Endothelial cell of umbilical vein (primary cell): Measurements from ENCODE around the gene NXT1. TPM values are rescaled to one million over a fixed set of nuclear protein-coding genes. Genes with fewer than 3 reads are reported as not detected.
"Not testable (repeated sequence)": the region's sequence is repeated elsewhere in the genome, so short reads cannot be mapped to it uniquely, and the experiment has no call there.

Experiments
- BruUV-seq: library from RNA; stranded (reverse); fragments of 400-500 nt; replicated peaks from 2 replicates; lab custom pipeline; 2021; lab: Mats Ljungman, UMichigan
- CTCF ChIA-PET: fragments of 300-600, 350-600 bp; sonication (Branson Sonifier 250); formaldehyde crosslinking; loops from one replicate; lab custom pipeline; 2021; ENCODE audit warnings: antibody characterized with exemption, inconsistent platforms; lab: Charles Lee
- POLR2A ChIA-PET: fragments of 300-600, 350-600 bp; sonication (Branson Sonifier 250); formaldehyde crosslinking; loops from one replicate; lab custom pipeline; 2021; ENCODE audit warnings: antibody characterized with exemption, inconsistent platforms; lab: Charles Lee
- DNase-seq: peaks from one replicate; pipeline ENCODE4 v3.0.0-alpha.2; 2011; ENCODE audit warnings: low read depth, low spot score
- FAIRE-seq: peaks from 2 replicates; lab custom pipeline; 2011; peaks lifted over from hg19 to GRCh38; lab: Jason Lieb, UNC
- H2AFZ ChIP-seq: 2 replicates; pipeline ENCODE4 v1.6.0; 2012; ENCODE audit warnings: low read depth, low read length, control low read depth, inconsistent platforms
- H3K27ac ChIP-seq: 2 replicates; pipeline ENCODE4 v1.5.1; 2011; ENCODE audit warnings: low read depth, mild to moderate bottlenecking, control low read depth, low read length, moderate library complexity; ENCODE audit not compliant: insufficient read depth
- H3K27me3 ChIP-seq, 2 experiments: 2 replicates each; pipeline versions ENCODE4 v1.6.0 to v1.6.1; 2011; ENCODE audit warnings: low read length in 2 of 2, mixed read lengths in 1 of 2; ENCODE audit not compliant: control insufficient read depth in 2 of 2, insufficient read depth in 2 of 2
- H3K36me3 ChIP-seq, 2 experiments: 2 replicates in 1 of 2; 3 replicates in 1 of 2; pipeline ENCODE4 v1.5.1; 2011; ENCODE audit warnings: low read length in 2 of 2, mild to moderate bottlenecking in 1 of 2, moderate library complexity in 1 of 2; ENCODE audit not compliant: control insufficient read depth in 2 of 2, insufficient read depth in 2 of 2; ENCODE audit errors: extremely low read depth in 1 of 2
- H3K4me1 ChIP-seq: 3 replicates; pipeline ENCODE4 v1.5.1; 2011; ENCODE audit warnings: mild to moderate bottlenecking, low read length; ENCODE audit not compliant: control insufficient read depth, insufficient read depth; ENCODE audit errors: extremely low read depth
- H3K4me2 ChIP-seq: 2 replicates; pipeline ENCODE4 v1.6.1; 2011; ENCODE audit warnings: low read length, control low read depth, mixed read lengths; ENCODE audit not compliant: insufficient read depth
- H3K4me3 ChIP-seq, 3 experiments: fragments of 200-600 bp in 1 of 3; sonication (generic), shearing (Covaris generic) in 1 of 3; replicated peaks in 1 of 3; 2 replicates each; pipeline ENCODE4 v1.5.1; 2011 to 2016; ENCODE audit warnings: control low read depth in 3 of 3, low read length in 3 of 3, mild to moderate bottlenecking in 2 of 3, inconsistent platforms in 1 of 3, low read depth in 1 of 3, moderate library complexity in 1 of 3; ENCODE audit not compliant: insufficient read depth in 1 of 3
- H3K79me2 ChIP-seq: 2 replicates; pipeline ENCODE4 v1.6.0; 2012; ENCODE audit warnings: low read length, inconsistent platforms; ENCODE audit not compliant: control insufficient read depth, insufficient read depth
- H3K9ac ChIP-seq: replicated peaks from 2 replicates; pipeline ENCODE3; 2011; ENCODE audit warnings: low read length, control low read depth; ENCODE audit not compliant: insufficient read depth; ENCODE audit errors: extremely low read depth
- H3K9me1 ChIP-seq: replicated peaks from 3 replicates; pipeline ENCODE4 v1.6.0; 2011; ENCODE audit warnings: mild to moderate bottlenecking, low read length; ENCODE audit not compliant: control insufficient read depth, insufficient read depth; ENCODE audit errors: extremely low read depth
- H3K9me3 ChIP-seq: replicated peaks from 2 replicates; pipeline ENCODE4 v1.5.1; 2012; ENCODE audit warnings: low read length, inconsistent platforms; ENCODE audit not compliant: control insufficient read depth, insufficient read depth
- H4K20me1 ChIP-seq: replicated peaks from 2 replicates; pipeline ENCODE3; 2011; ENCODE audit warnings: mild to moderate bottlenecking, low read length; ENCODE audit not compliant: control insufficient read depth, insufficient read depth; ENCODE audit errors: extremely low read depth
- CTCF ChIP-seq, 2 donors: IDR thresholded peaks; 1 replicate in 1 of 2; 2 replicates in 1 of 2; pipeline ENCODE4 v1.5.1; 2011; ENCODE audit warnings: low read length in 2 of 2, mild to moderate bottlenecking in 2 of 2, moderate library complexity in 2 of 2, control low read depth in 1 of 2, inconsistent platforms in 1 of 2, low read depth in 1 of 2; ENCODE audit not compliant: insufficient read depth in 1 of 2; ENCODE audit errors: extremely low read depth in 1 of 2
- EZH2 ChIP-seq: IDR thresholded peaks from 2 replicates; pipeline ENCODE4 v1.6.1; 2012; ENCODE audit warnings: borderline replicate concordance, low read depth, mild to moderate bottlenecking, moderate library complexity, low read length, inconsistent platforms; ENCODE audit not compliant: severe bottlenecking
- FOS ChIP-seq: IDR thresholded peaks from 2 replicates; pipeline ENCODE4 v1.6.1; 2011; ENCODE audit warnings: mild to moderate bottlenecking, low read length, moderate library complexity, borderline replicate concordance; ENCODE audit not compliant: insufficient read depth
- GATA2 ChIP-seq: IDR thresholded peaks from 2 replicates; pipeline ENCODE4 v1.7.0; 2011; ENCODE audit warnings: low read depth, mild to moderate bottlenecking, moderate library complexity, mixed read lengths, low read length; ENCODE audit not compliant: insufficient read length, insufficient read depth
- JUN ChIP-seq: IDR thresholded peaks from 2 replicates; pipeline ENCODE4 v1.6.1; 2011; ENCODE audit warnings: borderline replicate concordance, low read depth; ENCODE audit not compliant: insufficient read length, insufficient read depth
- MAX ChIP-seq: IDR thresholded peaks from 2 replicates; pipeline ENCODE4 v1.6.1; 2011; ENCODE audit not compliant: insufficient read depth, insufficient read length
- MYC ChIP-seq: IDR thresholded peaks from one replicate; pipeline ENCODE4 v1.6.1; 2011; ENCODE audit warnings: mild to moderate bottlenecking, low read depth, low read length
- POLR2A ChIP-seq: IDR thresholded peaks from 2 replicates; pipeline ENCODE4 v1.6.1; 2012; ENCODE audit warnings: low read depth, mild to moderate bottlenecking, control low read depth, low read length
- POLR2AphosphoS5 ChIP-seq: IDR thresholded peaks from 2 replicates; pipeline ENCODE4 v1.6.1; 2012; ENCODE audit warnings: low read depth, mild to moderate bottlenecking, control low read depth, low read length, moderate library complexity; ENCODE audit not compliant: insufficient read depth
- dilution Hi-C: fragments of 300-500 bp; cut with MboI; formaldehyde crosslinking; loops from one replicate; pipeline ENCODE4 v1.15.0; 2019; ENCODE audit warnings: low sequenced_read_pairs; ENCODE audit not compliant: extremely low pct_ligation_motif_present
- intact Hi-C: fragments of 100-400 bp; cut with micrococcal nuclease; formaldehyde crosslinking; loops from one replicate; pipeline ENCODE4 v1.10.0; 2022
- polyA plus RNA-seq, 4 experiments: library from polyadenylated mRNA; depleted of rRNA in 3 of 4; stranded (reverse) in 3 of 4; unstranded in 1 of 4; fragments of >200 nt; gene quantifications; 2 replicates each; pipeline versions ENCODE4 v1.2.1 to v1.2.3, GENCODE V29; 2011 to 2012; ENCODE audit warnings: missing spikeins in 1 of 4
- total RNA-seq: library from RNA; stranded (reverse); gene quantifications from 2 replicates; pipeline ENCODE4 v1.2.3, GENCODE V29; 2021

Gene NXT1
- total and polyA plus RNA-seq, 2 donors (not counting 3 experiments of a cell fraction or from before 2014, with no cell fraction given) = 27.1 to 39.2 TPM

- H3K27ac ChIP-seq = no peak overlapping the region
- H3K4me1 ChIP-seq = peaks cover 19% of the 10 kb centered on the region
- CTCF ChIA-PET = no interaction called here
- H3K9me1 ChIP-seq = no peaks in the 10 kb centered on the region
- no peak overlapping the region for H3K4me3 ChIP-seq
- POLR2A ChIA-PET = no interaction called here
- BruUV-seq = no TSS peak
- intact Hi-C loops (no loop called here), dilution Hi-C loops (no loop called here)
- FAIRE-seq (no peak), DNase-seq (no peak)
- H3K36me3 ChIP-seq = no peaks in the 10 kb centered on the region
- H4K20me1 ChIP-seq = no peaks in the 10 kb centered on the region
- no peak for TF ChIP-seq POLR2AphosphoS5
- TF ChIP-seq POLR2A = no peak
- TF ChIP-seq GATA2 = no peak
- no peak for TF ChIP-seq JUN
- TF ChIP-seq EZH2 = no peak
- TF ChIP-seq CTCF (IDR thresholded peaks at IDR 0.05; ENCODE audit: extremely low read depth in 1 of 2, insufficient read depth in 1 of 2, low read depth in 1 of 2, low read length in 2 of 2) = no peak
- TF ChIP-seq MAX = no peak
- TF ChIP-seq MYC = no peak
- TF ChIP-seq FOS = no peak
- H3K79me2 ChIP-seq = peaks cover 21% of the 10 kb centered on the region
- H3K9ac ChIP-seq = no peak overlapping the region
- H3K9me3 ChIP-seq = no peaks in the 10 kb centered on the region
- no peak overlapping the region for H3K4me2 ChIP-seq
- H2AFZ ChIP-seq = no peak overlapping the region
- H3K27me3 ChIP-seq = no peaks in the 10 kb centered on the region
These were observed 2.8 kb upstream of the NXT1 start for GRCh38 chr20:23347791-23348190.

GRCh38 chr20:23348510-23348909, 2.1 kb upstream of the NXT1 start:
- H3K27me3 ChIP-seq, dilution Hi-C loops, intact Hi-C loops, H3K4me3 ChIP-seq, H3K9ac ChIP-seq, H3K4me2 ChIP-seq, H2AFZ ChIP-seq, BruUV-seq, H3K36me3 ChIP-seq, H3K9me3 ChIP-seq, H3K9me1 ChIP-seq, FAIRE-seq, H4K20me1 ChIP-seq, H3K27ac ChIP-seq, POLR2A ChIA-PET, DNase-seq: not testable (repeated sequence)
- CTCF ChIA-PET = interaction anchor here (2.9 kb wide), 1 partner anchor 8 kb away, joined by 46 read pairs; no protein-coding TSS in a partner anchor
- Histone ChIP-seq H3K79me2 (peaks cover 27% of the 10 kb centered on the region), H3K4me1 (peaks cover 19% of the 10 kb centered on the region)
